Measurements from ENCODE around the gene MTRR.
A peak's percentile ranks its signal among the peaks of the same experiment; 100 is the strongest.

MTRR gene

GRCh38 chr5:7868773-7869473 is at the start of gene MTRR, which contains the start of gene FASTKD3:
Gene MTRR, plus strand, starts transcription at chr5:7869148. Its CDS starts 1,647 bp downstream, at chr5:7870795.
Gene FASTKD3, minus strand, starts transcription at chr5:7869031. Its CDS starts 948 bp downstream, at chr5:7868083.
- peak; percentile 82 for DNase-seq (ENCODE audit: low read depth)

GRCh38 chr5:7822449-7822848 is 46.5 kb upstream of the MTRR start:
- no peak for DNase-seq (ENCODE audit: low read depth)

GRCh38 chr5:7823594-7823993 is 45.4 kb upstream of the MTRR start:
- DNase-seq (ENCODE audit: low read depth), result no peak

- no peak for DNase-seq (ENCODE audit: low read depth)
Measured at GRCh38 chr5:7824995-7825394, 44.0 kb upstream of the MTRR start.

GRCh38 chr5:7825630-7826029 is 43.3 kb upstream of the MTRR start:
- no peak for DNase-seq (ENCODE audit: low read depth)

- DNase-seq (ENCODE audit: low read depth), result no peak
Measured at GRCh38 chr5:7827610-7828009, 41.3 kb upstream of the MTRR start.

- no peak for DNase-seq (ENCODE audit: low read depth)
Measured at GRCh38 chr5:7828269-7828668, 40.7 kb upstream of the MTRR start.

GRCh38 chr5:7834982-7835381 is 34.0 kb upstream of the MTRR start:
- no peak for DNase-seq (ENCODE audit: low read depth)

- no peak for DNase-seq (ENCODE audit: low read depth)
Measured at GRCh38 chr5:7837403-7837802, 31.5 kb upstream of the MTRR start.

GRCh38 chr5:7842531-7842930 is 26.4 kb upstream of the MTRR start:
- DNase-seq (ENCODE audit: low read depth), result no peak

GRCh38 chr5:7844901-7845300 is 24.0 kb upstream of the MTRR start:
- DNase-seq (ENCODE audit: low read depth), result no peak

- no peak for DNase-seq (ENCODE audit: low read depth)
Measured at GRCh38 chr5:7845557-7845956, 23.4 kb upstream of the MTRR start.

GRCh38 chr5:7846327-7846726 is 22.6 kb upstream of the MTRR start:
- no peak for DNase-seq (ENCODE audit: low read depth)

GRCh38 chr5:7848296-7848695 is 20.7 kb upstream of the MTRR start:
- DNase-seq (ENCODE audit: low read depth), result no peak

- DNase-seq (ENCODE audit: low read depth), result no peak
Measured at GRCh38 chr5:7849681-7850394, 19.1 kb upstream of the MTRR start.

- no peak for DNase-seq (ENCODE audit: low read depth)
Measured at GRCh38 chr5:7850395-7851239, 18.3 kb upstream of the MTRR start, which contains the start of gene CFAP90. Gene CFAP90, minus strand, starts transcription at chr5:7851133. Its CDS starts 112 bp downstream, at chr5:7851021.

- DNase-seq (ENCODE audit: low read depth), result no peak
Measured at GRCh38 chr5:7851240-7851592, 17.7 kb upstream of the MTRR start.

GRCh38 chr5:7851617-7852289 is 17.2 kb upstream of the MTRR start:
- DNase-seq (ENCODE audit: low read depth), result no peak

GRCh38 chr5:7852542-7852941 is 16.4 kb upstream of the MTRR start:
- DNase-seq (ENCODE audit: low read depth), result no peak

GRCh38 chr5:7852988-7853387 is 16.0 kb upstream of the MTRR start:
- no peak for DNase-seq (ENCODE audit: low read depth)

GRCh38 chr5:7855611-7856010 is 13.3 kb upstream of the MTRR start:
- DNase-seq (ENCODE audit: low read depth), result no peak

- no peak for DNase-seq (ENCODE audit: low read depth)
Measured at GRCh38 chr5:7856855-7857254, 12.1 kb upstream of the MTRR start.

All from activated T-helper 1 cell treated with Interleukin-2 at 50 U/mL for 16 hours (primary cell).